UCSD-AML1 (cell line): ENCODE results near the gene ZFPM1.

Experiments
- DNase-seq: peaks from one replicate; lab custom pipeline; 2025; ENCODE audit not compliant: unreplicated experiment; lab: John Stamatoyannopoulos, UW

Gene ZFPM1

GRCh38 chr16:88448461-88449266 lies 4.4 kb upstream of the ZFPM1 start:
- DNase-seq: peak; percentile 60

DNA sequence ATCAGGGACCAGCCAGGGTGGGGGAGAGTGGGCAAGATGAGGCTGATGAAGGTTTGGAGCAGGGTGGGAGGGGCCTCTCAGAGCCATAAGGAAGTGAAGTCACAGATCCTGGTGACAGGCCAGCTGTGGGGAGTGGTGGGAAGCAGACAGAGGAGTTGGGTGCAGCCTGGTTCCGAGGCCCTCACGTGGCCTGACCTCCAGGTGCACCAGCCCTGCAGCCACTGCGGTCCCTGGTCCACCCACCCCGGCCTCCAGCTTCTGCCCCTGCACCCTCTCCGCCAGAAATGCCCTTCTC lies 3.9 kb upstream of the ZFPM1 start:
- DNase-seq: no peak

DNA sequence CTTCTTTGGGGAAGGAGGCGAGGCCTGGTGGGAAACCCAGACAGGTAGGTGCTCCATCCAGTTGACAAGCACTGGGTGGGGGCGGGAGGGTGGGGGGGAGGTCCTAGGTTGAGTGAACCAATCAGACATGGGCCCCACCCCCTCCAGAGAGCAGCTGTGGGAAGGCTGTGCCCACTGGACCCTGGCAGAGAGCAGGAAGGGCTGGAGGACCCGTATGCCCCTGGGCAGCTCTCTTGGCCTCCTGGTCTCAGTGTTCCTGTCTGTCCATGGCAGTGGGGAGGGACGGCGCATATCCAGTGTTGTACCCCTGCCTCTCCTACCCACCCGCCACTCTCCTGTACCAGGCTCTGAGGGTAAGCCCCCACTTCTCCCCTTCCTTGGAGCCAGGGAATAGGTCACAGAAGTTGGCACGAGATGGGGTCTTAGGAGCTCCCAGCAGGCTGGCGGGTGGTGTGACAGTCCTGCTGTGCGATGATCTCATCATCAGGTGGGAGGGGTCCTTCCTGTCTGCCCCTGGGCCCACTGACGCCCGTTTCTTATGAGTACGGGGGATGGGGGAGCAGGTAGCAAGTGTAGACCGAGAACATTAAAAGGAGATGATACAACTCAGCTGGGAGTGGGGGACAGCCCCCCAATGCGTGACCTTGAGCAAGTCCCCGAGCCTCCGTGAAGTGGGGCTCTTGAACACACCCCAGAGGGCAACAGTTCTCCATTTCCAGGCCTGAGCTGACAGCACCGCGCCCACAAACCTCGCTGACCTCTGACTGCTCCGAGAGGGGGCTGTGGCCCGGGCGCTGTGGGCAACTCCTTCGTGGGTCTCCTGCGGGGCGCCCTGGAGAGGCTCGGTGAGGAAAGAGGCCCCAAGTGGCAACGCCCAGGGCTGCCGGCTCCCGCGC lies 1.2 kb upstream of the ZFPM1 start:
- DNase-seq: no peak

DNA sequence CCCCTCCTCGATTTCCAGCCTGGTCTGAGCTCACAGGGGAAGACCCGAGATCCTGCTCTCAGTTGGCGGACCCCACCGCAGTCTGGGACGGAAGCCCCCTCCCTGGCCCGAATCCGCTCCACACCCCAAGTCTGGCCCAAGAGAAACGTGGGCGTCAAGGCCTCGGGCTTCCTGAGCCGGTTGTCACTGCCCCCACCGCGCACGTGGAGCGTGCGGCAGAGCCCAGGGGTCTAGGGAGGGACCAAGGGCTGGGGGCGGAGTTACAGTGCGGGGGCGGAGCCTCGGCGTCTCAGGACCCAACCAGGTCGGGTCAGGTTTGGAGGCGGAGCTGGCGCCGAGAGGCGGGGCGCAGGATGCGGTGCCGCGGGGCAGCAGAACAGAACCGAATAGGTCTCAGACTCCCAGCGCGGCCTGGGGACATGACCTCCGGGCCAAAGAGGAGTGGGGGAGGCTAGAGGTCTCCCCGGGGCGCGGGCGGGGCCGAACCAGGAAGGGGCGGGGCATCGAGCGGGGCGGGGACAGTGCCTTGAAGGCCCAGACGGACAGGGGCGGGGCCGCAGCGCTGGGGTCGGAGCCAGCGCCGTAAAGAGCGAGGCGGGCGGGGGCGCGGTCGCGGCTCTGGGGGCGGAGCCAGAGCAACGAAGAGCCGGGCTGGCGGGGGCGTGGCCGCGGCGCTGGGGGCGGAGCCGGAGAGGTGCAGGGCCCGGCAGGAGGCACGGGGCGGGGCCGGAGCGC lies 431 bp upstream of the ZFPM1 start:
- DNase-seq: peak; percentile 100

GRCh38 chr16:88453611-88454522 lies 787 bp downstream of the ZFPM1 start:
- no peak for DNase-seq

- DNase-seq: peak; percentile 59
Observed at GRCh38 chr16:88454523-88454947, 1.5 kb downstream of the ZFPM1 start.

- peak; percentile 69 for DNase-seq
Observed at GRCh38 chr16:88455610-88456355, 2.7 kb downstream of the ZFPM1 start.

DNA sequence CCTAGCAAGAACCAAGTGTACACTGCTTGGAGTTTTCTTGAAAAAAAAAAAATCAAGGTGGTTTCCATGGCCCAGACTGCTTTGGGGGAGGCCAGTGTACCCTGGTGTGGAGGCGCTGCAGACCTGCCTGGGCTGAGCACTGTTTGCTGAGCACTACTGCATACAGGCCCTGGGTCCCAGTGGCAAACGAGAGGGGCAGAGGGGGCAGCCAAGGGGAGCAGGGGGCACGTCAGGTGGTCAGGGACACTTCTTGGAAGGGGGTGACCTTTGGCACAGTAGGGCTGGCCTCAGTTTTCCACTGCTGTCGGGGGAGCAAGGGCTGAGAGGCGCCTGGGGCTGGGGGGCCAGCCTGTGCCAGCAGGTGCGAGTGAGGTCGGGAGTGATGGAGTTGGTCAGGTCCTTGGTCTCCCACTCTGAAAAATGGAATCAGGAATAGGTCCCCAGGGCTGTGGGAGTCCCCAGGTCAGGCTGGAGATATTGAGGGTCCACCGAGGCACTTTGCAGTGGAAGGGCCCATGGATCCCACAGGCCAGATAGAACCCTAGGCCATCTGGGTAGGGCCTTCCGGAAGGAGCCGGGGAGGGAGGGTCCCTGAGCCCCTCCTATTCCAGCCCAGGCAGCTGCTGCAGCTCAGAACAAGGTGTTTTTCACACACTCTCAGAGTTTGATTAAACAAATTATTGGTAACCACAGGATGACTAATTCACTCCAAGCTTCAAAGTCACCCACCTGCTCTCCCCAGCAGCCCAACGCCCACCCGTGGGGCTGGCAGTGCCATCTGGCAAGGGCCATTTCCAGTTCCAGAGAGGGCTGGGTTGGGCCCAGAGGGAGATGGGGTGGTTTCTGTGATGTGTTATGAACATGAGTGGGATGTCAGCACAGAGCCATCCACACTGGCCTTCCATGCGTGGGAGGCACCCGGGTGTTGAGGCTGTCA lies 3.5 kb downstream of the ZFPM1 start:
- DNase-seq: peak; percentile 32

DNA sequence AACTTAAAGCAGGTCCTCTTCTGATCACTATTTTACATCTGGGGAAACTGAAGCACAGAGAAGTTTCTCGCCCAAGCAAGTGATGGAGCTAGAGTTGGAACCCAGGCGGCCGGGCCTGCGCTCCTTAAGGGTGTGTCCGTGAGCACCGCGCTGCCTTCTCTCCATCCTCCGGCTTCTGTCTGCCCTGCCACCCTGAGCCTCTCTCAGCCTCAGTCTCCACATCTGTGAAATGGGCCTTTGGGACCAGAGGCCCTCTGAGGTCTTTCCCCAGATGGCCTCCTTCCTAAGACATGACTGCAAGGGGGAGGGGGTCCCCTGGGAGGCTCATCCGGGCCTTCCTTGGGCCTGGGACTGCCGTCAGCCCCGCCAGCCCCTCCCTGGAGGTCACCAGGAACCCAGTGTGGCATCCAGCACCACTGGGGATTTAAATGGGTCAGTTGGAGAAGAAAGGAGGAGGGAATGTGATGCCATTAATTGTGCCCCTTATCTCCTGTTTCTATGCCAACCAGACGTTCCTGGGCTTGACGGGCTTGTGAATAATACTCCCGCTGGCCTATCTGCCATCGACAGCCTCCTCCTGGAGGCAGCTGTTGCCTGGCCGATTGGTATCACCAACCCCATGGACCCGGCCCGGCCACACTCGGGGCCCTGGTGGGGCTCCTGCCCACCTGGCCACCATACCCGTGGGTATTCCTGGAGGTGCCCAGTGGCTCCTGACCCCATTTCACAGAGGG lies 5.1 kb downstream of the ZFPM1 start:
- no peak for DNase-seq

DNA sequence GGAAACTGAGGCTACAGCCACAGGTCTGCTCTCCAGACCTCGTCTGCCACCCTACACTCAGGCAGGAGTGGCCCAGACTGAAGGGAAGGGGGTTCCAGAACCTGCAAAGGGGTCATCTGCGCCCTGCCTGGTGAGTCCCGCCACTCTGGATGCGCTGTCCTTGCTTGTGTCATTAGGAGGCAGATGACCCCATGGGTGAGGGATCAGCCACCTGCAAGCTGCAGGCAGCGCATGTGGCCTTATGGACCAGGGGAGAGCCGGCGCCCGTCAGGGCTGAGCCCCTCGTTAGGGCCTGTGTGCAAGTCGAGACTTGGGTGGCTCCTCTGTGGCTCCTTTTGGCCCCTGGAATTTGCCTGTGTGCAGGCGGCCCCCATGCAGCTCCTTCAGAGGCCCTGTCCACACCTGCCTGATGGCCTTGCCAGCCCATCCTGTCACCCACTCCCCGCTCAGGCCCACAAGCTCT lies 5.7 kb downstream of the ZFPM1 start:
- DNase-seq: no peak

DNA sequence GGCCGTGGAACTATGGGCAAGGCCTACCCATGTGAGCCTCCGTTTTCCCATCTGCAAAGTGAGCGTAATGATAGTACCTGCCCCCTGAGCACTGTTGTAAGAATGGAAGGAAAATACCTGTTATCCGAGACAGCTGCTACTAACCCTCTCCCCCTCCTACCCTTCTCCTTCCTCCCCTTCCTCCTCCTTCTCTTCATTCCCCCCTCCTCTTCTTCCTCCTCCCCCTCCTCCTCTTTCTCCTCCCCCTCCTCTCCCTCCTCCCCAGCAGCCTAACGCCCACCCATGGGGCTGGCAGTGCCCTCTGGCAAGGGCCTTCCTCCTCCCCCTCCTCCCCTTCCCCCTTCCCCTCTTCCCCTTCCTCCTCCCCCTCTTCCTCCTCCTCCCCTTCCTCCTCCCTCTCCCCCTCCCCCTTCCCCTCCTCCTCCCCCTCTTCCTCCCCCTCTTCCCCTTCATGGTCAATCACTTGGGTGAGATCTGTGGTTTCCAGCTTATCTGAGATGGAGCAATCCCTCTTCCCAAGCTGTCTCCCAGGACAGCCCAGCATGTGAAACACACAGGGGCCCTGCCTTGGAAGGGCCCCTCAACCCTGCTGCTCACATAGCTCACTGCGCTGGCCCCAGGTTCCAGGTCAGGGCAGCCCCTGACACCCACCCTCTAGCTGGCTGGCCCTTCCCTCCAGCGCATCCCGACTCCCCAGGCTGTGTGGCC lies 6.4 kb downstream of the ZFPM1 start:
- DNase-seq: peak; percentile 60

- DNase-seq: no peak
Observed at GRCh38 chr16:88460496-88461330, 7.6 kb downstream of the ZFPM1 start.

- DNase-seq: peak; percentile 65
Observed at GRCh38 chr16:88461331-88462269, 8.5 kb downstream of the ZFPM1 start.

DNA sequence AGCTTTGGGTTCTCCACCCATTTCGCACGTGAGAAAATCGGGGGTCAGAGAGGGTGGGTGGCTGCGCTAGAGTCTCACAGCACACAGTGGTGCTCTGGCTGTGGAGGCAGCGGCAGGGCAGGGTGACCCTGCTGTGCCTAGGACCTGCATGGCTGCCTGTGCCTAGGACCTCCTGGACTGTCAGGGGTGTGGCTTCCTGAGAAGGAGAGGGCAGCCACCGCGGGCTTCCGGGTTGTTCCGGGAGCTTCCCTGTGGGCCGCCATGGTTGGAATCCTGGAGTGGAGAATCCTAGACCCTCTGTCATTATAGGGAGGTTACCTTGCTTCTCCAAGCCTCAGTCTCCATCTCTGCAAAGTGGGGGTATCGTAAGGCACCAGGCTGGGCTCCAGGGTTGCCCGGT lies 9.3 kb downstream of the ZFPM1 start:
- DNase-seq: no peak

DNA sequence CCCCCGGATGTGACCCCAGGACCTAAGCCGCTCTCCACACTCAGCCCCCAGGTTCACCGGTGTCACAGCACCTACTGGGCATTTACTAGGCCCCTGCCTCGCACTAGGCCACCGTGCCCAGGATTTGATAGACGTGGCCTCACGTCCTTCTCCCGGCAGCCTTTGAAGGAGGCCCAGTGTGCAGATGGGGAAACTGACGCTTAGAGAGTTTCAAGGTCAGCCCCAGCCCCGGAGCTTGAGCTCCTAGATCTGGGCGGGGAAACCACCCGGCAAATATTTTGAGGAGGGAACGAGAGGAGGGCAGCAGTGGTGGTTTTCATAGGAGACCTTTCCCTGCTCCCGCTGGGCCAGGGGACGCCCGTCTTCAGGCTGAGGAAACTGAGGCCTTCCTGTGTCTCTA lies 10.3 kb downstream of the ZFPM1 start:
- DNase-seq: no peak
